Activated T-helper 2 cell treated with anti-CD3 and anti-CD28 coated beads, Interferon-gamma antibody, Interleukin-2, Interleukin-4, amounts not matched to agents 10 μg/mL and 5 μg/mL and 100 μg/mL, durations not matched to agents 14 hours and 24 hours and 36 hours (primary cell): ENCODE results near the gene KIAA0753. TPM values are rescaled to one million over a fixed set of nuclear protein-coding genes. Genes with fewer than 3 reads are reported as not detected.

Source experiments
- DNase-seq: peaks from one replicate; pipeline ENCODE4 v3.0.0; 2021; ENCODE audit warnings: low spot score
- H3K27ac Mint-ChIP-seq: one replicate; pipeline ENCODE4 v1.8.0; 2021; ENCODE audit warnings: mixed read lengths
- H3K27me3 Mint-ChIP-seq: one replicate; pipeline ENCODE4 v1.8.0; 2021; ENCODE audit warnings: low read depth, mixed read lengths
- H3K36me3 Mint-ChIP-seq: one replicate; pipeline ENCODE4 v1.8.0; 2021; ENCODE audit warnings: low read depth, mixed read lengths
- H3K4me1 Mint-ChIP-seq: one replicate; pipeline ENCODE4 v1.8.0; 2021; ENCODE audit warnings: low read depth, mixed read lengths
- H3K4me3 Mint-ChIP-seq: one replicate; pipeline ENCODE4 v1.8.0; 2021; ENCODE audit warnings: low read depth, mild to moderate bottlenecking, moderate library complexity, mixed read lengths
- H3K9me3 Mint-ChIP-seq: one replicate; pipeline ENCODE4 v1.8.0; 2021; ENCODE audit warnings: mixed read lengths
- intact Hi-C: fragments of 100-400 bp; cut with micrococcal nuclease; formaldehyde crosslinking; loops from one replicate; pipeline ENCODE4 v1.15.1; 2023
- total RNA-seq: library from RNA; stranded (reverse); gene quantifications from 2 replicates; pipeline ENCODE4 v1.2.3, GENCODE V29; 2022

The KIAA0753 gene
- total RNA-seq, 1 donor from 2014 or later, result 24.7 TPM

DNA sequence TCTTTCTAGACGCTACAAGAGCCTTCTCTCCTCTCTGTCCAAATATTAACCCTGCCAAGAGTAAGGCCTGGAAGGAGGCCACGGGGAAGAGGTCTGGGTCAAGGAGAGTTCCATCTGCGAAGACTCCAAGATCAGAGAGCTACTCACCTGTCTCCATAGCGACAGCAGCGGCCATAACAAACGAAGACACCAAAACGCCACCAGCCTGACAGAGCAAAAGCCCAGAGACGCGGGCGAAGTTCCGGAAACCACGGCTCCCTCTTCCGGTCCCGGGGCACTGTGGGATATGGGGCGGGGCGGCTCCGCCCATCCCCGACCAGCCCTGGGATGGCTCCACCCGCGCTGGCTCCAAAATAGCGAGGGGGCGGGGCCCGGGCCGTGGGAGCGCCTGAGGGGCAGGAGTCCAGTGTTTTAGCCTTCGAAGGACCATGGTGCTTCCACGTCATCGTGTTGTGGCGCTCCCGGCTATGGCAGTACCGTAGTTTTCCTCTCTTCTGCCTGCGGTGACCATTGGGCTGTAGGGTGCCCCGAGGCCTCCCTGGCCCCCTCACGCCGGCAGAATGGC, 10.9 kb upstream of the KIAA0753 start, which contains the start of the genes C17orf100 and MED31:
C17orf100 (plus strand) TSS at position 409 of the 565 bp plus-strand sequence; CDS start at position 561, 152 bp downstream.
MED31 (minus strand) TSS at position 252 of the 565 bp plus-strand sequence; CDS start at position 175, 77 bp downstream.
- Mint-ChIP-seq H3K9me3 (no peaks in the 10 kb centered on the region), H3K4me3 (peak within 1 kb of the TSS; percentile 96), H3K27ac (peak within 1 kb of the TSS; percentile 99), H3K4me1 (peaks cover 51% of the 10 kb centered on the region), H3K27me3 (peaks cover 25% of the 10 kb centered on the region), H3K36me3 (peaks cover 36% of the 10 kb centered on the region)
- DNase-seq, result peak; percentile 94
- intact Hi-C loops, result loop anchor here (1.0 to 10.0 kb wide), 3 partner anchors 11 to 363 kb away; partner anchors contain the start of genes KIAA0753 and XAF1

DNA sequence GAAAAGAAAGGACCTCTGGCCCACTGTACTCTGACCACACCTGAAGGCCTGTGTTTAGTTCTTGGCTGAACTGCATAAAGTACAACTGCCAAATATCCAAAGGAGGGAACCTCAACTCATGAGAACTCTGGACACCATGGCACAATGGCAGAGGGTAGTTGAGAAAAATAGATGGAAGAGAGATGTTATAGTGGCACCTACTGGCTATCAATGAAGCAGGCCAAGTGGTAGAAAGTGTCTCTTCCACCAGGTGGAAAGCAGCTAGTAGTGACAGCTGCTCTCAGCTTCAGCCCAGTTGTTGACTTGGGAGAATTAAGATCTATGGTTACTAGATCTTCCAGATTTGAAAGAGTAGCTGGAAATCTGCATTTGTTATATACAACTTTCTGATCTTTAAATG, 7.7 kb upstream of the KIAA0753 start:
- H3K4me1 Mint-ChIP-seq, result peaks cover 58% of the 10 kb centered on the region
- H3K27ac Mint-ChIP-seq, result no peak overlapping the region
- H3K4me3 Mint-ChIP-seq, result no peak overlapping the region
- H3K27me3 Mint-ChIP-seq, result peaks cover under 1% of the 10 kb centered on the region
- peaks cover 62% of the 10 kb centered on the region for H3K36me3 Mint-ChIP-seq
- intact Hi-C loops, result loop anchor here (10.0 kb wide), 3 partner anchors 203 to 1163 kb away; partner anchors contain the start of genes DERL2, MIS12, NLRP1 and PIMREG
- no peak for DNase-seq
- H3K9me3 Mint-ChIP-seq, result no peaks in the 10 kb centered on the region

DNA sequence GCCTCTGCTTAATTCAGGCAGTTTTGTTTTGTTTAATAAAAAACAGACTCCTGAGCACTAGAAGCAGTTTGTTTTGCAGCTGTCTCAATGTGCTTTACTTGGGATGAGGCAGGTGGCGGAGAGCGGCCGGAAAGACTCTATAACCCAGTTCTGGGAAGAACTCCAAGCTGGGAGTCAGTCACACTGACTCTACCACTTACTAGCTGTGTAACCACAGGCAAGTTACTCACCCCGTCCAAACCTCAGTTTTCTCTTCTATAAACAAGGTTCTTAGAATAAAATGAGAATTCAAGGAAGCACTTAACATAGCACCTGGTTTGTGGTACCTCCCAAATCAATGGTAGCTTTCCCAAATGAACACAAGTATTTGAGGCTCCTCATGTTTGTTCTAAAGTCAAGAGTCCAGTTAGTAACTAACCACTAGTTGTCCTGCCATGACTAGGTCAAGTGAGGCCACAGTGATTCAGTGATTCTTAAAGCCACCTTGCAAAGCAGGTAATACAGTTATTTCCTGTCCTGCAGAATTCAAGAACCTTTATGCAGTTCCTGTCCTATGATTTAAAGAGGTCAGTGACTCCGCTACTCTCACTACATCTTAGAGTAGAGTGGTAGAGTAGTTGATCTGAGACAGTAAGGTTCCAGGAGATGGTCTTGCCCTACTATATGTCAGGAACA, 3.1 kb upstream of the KIAA0753 start:
- Mint-ChIP-seq H3K4me1 (peaks cover 60% of the 10 kb centered on the region), H3K9me3 (no peaks in the 10 kb centered on the region), H3K27ac (no peak overlapping the region), H3K27me3 (no peaks in the 10 kb centered on the region), H3K4me3 (no peak overlapping the region), H3K36me3 (peaks cover 71% of the 10 kb centered on the region)
- intact Hi-C loops, result loop anchor here (5.0 to 10.0 kb wide), 5 partner anchors 66 to 1159 kb away; partner anchors contain the start of genes DERL2, MIS12, NLRP1 and PIMREG
- DNase-seq, result no peak

DNA sequence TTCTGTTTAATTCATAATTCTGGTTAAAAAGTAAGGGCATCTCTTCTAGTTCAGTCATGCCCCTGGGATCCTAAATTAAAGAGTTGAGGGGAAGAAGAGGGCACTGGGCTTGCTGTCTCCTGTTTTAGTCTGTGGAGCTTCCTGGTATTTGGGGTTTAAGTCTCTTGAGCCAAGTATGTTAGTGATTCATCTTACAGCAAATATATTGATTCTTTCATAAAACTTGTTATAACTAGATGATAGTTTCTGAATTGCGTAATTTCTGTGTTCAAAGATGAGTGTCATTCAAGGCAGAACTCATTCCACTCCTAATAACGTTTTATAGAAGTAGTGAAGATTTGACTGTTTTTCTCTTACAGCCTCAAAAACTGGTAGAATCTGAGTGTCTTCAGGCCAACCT, 2.1 kb upstream of the KIAA0753 start:
- DNase-seq, result no peak
- Mint-ChIP-seq H3K9me3 (no peaks in the 10 kb centered on the region), H3K36me3 (peaks cover 61% of the 10 kb centered on the region), H3K4me1 (peaks cover 59% of the 10 kb centered on the region), H3K27me3 (no peaks in the 10 kb centered on the region), H3K4me3 (peak overlapping the region; percentile 90), H3K27ac (peak overlapping the region; percentile 71)
- intact Hi-C loops, result loop anchor here (5.0 to 10.0 kb wide), 5 partner anchors 65 to 1158 kb away; partner anchors contain the start of genes DERL2, MIS12, NLRP1 and PIMREG

DNA sequence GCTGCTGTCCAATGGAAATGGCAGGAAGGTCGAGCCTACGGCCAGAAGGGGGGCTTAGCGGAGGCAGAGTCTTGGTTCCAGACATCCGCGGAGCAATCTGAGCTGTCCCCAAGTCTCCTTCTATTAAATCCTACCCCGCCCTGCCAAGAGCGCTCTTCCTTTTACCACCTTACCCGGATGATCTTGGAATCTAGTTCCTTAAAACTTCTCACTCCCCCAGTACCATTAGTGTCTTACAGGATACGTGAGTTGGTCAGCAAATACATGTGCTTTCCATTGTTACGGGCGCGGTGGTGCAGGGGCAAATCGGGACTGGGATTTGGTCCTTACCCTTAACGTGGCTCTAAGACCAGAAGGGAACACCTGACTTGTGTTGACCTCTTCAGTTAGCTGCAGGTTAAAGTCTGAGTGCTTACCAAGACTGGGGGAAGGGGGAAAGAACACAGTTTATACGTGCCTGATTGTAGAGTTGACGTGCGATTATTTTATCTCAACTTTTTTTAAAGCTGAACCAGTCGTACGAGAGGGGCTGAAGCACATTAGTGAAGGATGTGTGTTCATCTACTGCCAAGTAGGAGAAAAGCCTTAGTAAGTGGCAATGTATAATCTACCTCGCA, 844 bp upstream of the KIAA0753 start:
- peaks cover 55% of the 10 kb centered on the region for H3K4me1 Mint-ChIP-seq
- DNase-seq, result no peak
- peak overlapping the region; percentile 90 for H3K4me3 Mint-ChIP-seq
- no peaks in the 10 kb centered on the region for H3K27me3 Mint-ChIP-seq
- peaks cover 49% of the 10 kb centered on the region for H3K36me3 Mint-ChIP-seq
- H3K9me3 Mint-ChIP-seq, result no peaks in the 10 kb centered on the region
- H3K27ac Mint-ChIP-seq, result peak overlapping the region; percentile 99
- intact Hi-C loops, result loop anchor here (5.0 to 10.0 kb wide), 5 partner anchors 64 to 1157 kb away; partner anchors contain the start of genes DERL2, MIS12, NLRP1 and PIMREG

DNA sequence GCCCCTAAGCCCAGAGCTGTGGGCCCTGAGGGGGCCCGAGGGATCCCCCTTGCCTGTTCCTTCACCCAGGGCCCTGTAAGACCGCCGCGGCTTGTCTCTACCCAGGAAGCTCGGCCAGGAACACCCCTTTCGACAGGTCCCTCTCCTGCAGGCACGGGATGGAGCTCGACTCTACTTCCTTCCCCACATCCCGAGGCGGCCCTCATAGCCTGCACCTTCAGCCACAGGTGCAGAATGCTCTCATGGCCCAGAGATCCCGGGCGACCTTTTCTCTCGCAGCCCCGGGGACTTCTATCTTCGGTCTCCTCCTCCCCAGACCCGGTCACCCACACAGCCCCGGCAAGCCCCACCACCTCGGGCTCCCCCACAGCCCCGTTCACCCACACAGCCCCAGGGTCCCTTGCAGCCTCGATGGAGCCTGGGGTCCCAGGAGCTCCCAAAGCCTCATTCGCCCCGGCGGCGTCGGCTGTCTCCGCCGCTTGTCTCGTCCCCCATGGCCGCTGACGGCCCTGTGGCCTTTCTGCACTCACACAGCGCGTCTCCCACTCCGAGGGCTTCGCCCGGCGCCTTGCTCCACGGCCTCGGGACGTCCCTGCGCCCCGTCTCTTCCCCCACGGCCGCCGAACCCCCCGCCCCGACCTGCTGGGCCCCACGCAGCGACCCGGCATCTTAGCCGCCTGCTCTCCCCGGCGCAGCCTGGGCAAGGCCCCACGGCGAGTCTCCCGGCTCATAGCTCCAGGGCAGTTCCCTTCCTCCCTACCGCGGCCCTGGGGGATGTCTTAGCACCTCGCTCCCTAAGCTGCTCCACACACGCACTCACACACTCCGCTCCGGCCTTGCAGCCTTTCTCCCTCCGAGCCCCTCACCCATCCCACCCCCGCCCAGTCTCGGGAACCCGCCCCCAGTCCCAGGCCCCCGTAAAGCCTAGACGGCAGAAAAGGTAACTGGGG, 650 bp downstream of the KIAA0753 start:
- peaks cover 37% of the 10 kb centered on the region for H3K36me3 Mint-ChIP-seq
- H3K9me3 Mint-ChIP-seq, result no peaks in the 10 kb centered on the region
- H3K27me3 Mint-ChIP-seq, result no peaks in the 10 kb centered on the region
- DNase-seq, result no peak
- peaks cover 48% of the 10 kb centered on the region for H3K4me1 Mint-ChIP-seq
- H3K27ac Mint-ChIP-seq, result peak overlapping the region; percentile 99
- intact Hi-C loops, result loop anchor here (1.0 to 10.0 kb wide), 6 partner anchors 11 to 1155 kb away; partner anchors contain the start of genes C17orf100, DERL2, MED31 and MIS12
- H3K4me3 Mint-ChIP-seq, result peak overlapping the region; percentile 90

DNA sequence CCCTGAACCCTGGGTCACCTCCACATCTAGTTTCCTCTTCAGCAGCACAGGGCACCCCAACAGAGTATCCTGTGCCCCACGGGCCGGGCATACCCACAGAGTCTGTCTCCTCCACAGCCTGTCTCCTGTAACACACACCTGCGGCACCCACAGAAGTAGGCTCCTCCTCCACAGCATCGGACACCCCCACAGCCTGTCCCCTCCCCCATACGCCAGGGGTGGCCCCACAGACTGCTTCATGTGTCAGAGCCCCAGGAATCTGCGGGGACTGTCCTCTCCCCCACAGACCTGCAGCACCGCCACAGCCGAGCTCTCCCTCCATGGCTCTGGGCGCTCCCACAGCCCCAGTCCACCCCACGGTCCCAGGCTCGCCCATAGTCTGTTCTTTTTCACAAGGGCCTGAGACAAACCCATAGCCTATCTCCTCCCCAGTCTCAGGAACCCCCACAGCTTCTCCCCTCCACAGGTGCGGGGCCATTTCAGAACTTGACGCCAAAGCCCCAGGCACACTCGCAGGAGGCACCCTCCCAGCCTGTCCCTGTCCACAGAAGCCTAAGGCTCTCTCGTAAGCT, 1.4 kb downstream of the KIAA0753 start:
- no peak for DNase-seq
- H3K27me3 Mint-ChIP-seq, result no peaks in the 10 kb centered on the region

DNA sequence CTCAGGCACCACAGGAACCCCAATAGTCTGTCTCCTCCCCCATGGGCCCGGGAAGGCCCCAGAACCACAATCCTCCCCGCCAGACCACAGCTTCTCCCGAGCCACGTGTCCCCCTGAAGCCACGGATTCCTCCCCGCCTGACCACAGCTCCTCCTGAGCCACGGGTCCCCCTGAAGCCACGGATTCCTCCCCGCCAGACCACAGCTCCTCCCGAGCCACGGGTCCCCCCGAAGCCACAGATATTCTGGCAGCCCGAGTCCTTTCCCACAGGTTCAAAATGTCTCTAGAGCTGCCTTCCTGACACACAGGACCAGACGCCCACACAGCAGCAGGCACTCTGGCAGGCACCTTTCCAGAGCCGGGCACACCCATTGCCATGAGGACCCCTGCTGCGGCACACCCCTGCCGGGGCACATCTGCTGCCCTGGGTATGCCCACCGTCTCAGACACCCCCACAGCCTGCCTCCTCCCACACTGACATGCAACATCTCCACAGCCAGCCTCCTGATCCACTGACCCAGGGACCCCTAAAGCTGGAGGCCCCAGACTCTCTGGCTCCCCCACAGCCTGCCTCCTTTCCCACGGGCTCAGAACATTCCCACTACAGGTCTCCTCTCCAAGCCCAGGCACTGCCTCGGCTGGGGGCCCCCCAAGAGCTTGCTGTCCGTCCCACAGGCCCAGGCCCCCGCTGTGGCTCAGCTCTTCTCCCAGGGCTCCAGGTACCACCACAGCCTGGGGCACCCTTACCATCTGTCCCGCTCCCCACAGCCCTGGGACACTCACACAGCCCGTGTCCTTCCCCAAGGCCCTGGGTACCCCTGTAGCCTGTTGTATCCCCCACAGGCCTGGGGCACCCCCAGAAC, 2.2 kb downstream of the KIAA0753 start:
- no peaks in the 10 kb centered on the region for H3K9me3 Mint-ChIP-seq
- intact Hi-C loops, result no loop called here
- no peak overlapping the region for H3K27ac Mint-ChIP-seq
- no peaks in the 10 kb centered on the region for H3K27me3 Mint-ChIP-seq
- peak overlapping the region; percentile 62 for H3K4me3 Mint-ChIP-seq
- peaks cover 33% of the 10 kb centered on the region for H3K4me1 Mint-ChIP-seq
- DNase-seq, result no peak
- H3K36me3 Mint-ChIP-seq, result peaks cover 34% of the 10 kb centered on the region

More for the DNA sequence above, 1.4 kb downstream of the KIAA0753 start:
- intact Hi-C loops, result no loop called here
- H3K4me1 Mint-ChIP-seq, result peaks cover 40% of the 10 kb centered on the region
- H3K36me3 Mint-ChIP-seq, result peaks cover 35% of the 10 kb centered on the region
- H3K27ac Mint-ChIP-seq, result no peak overlapping the region
- H3K4me3 Mint-ChIP-seq, result peak overlapping the region; percentile 90
- no peaks in the 10 kb centered on the region for H3K9me3 Mint-ChIP-seq

DNA sequence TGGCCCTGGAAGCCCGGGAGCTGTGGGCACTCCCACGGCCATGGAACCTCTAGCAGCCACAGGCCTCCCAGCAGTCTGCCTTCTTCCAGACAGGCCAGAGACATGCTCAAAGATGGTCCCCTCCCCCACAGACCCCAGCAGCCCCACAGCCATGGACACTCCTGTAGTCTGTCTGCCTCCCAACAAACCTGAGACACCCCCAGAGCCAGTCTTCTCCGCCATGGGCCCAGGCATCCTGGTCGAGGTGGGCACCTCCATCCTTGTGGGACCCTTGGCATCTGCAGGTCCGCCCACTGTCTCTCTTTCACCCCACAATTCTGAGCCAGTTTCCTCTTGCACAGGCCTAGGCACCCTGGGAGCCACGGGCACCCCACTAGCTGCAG, 3.1 kb downstream of the KIAA0753 start:
- H3K9me3 Mint-ChIP-seq, result no peaks in the 10 kb centered on the region
- no peak overlapping the region for H3K27ac Mint-ChIP-seq
- H3K4me1 Mint-ChIP-seq, result peaks cover 26% of the 10 kb centered on the region
- H3K36me3 Mint-ChIP-seq, result peaks cover 34% of the 10 kb centered on the region
- intact Hi-C loops, result no loop called here
- no peak for DNase-seq
- no peak overlapping the region for H3K4me3 Mint-ChIP-seq
- H3K27me3 Mint-ChIP-seq, result no peaks in the 10 kb centered on the region

DNA sequence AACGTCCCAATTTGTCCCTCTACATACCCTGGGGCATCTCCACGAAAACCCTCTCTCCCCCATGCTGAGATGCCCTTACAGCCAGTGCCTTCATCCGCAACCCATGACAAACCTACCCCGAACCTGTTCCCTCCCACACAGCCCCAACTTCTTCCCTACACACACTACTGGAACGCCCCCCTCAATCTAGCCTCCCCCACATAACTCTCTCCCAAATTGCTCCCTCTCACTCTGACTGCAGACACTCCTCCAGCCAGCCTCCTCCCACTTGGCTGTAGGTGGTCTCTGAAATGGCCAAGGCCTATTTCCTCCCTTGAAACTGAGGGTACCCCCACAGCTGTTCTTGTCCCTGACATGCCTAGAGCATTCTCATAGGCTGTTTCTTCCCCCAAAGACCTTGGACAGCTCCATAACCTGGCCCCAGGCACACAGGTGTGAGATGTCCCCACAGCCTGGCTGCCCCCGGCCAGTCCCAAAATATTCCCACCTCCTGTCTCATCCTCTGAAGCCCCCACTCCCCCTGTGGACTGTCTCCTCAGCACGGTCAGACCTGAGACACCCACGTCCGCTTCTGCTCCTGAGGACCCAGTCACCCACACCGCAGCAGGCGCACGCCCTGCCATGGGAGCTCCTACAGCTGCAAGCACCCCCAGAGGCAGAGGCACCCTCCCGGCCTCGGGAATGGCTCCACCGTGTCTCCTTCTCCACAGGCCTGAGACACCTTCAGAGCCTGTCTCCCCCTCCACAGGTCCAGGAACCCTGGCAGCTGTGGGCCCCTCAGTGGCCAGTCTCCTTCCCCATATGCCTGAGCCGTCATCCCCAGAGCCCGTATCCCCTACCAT, 3.7 kb downstream of the KIAA0753 start:
- Mint-ChIP-seq H3K36me3 (peaks cover 32% of the 10 kb centered on the region), H3K9me3 (no peaks in the 10 kb centered on the region), H3K27me3 (no peaks in the 10 kb centered on the region), H3K4me1 (peaks cover 21% of the 10 kb centered on the region), H3K27ac (no peak overlapping the region), H3K4me3 (no peak overlapping the region)
- DNase-seq, result no peak
- intact Hi-C loops, result no loop called here
